GM13977 (cell line): Measurements from ENCODE around the gene KITLG.

ENCODE experiments used
- DNase-seq: peaks from one replicate; pipeline ENCODE4 v3.0.0; 2012; ENCODE audit warnings: low spot score
- in situ Hi-C: fragments of 300-500 bp; cut with MboI; formaldehyde crosslinking; loops from one replicate; pipeline ENCODE4 v1.12.0; 2022; ENCODE audit warnings: low sequenced_read_pairs, low pct_unique_long_range_greater_than_20kb, mixed read lengths, inconsistent platforms; ENCODE audit not compliant: unreplicated experiment
- TF ChIP-seq, protein P1 (sequence below): IDR thresholded peaks from 2 replicates; pipeline ENCODE4 v1.5.1; 2012; ENCODE audit warnings: mild to moderate bottlenecking, control low read depth; ENCODE audit not compliant: insufficient read depth; ENCODE audit errors: extremely low read depth, missing control alignments

Gene KITLG

DNA sequence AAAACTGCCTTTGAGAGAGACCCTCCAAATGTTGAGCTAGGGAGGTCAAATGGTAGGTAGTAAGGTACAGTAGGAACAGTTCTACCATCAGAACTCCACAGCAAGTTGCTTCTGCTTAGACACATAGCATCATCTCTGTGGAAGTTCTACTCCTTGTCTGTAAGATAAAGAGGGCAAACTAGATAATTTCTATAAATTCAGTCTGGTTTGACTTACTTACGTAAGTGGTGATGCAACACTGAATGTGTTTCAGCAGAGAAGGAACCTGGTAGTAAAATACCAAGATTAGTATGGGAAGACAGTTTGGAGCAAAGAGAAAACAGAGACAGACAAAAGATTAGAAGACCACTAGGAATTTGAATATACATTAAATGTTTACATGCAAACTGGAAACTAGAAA, 42.0 kb downstream of the KITLG start:
- TF ChIP-seq, protein P1, sequence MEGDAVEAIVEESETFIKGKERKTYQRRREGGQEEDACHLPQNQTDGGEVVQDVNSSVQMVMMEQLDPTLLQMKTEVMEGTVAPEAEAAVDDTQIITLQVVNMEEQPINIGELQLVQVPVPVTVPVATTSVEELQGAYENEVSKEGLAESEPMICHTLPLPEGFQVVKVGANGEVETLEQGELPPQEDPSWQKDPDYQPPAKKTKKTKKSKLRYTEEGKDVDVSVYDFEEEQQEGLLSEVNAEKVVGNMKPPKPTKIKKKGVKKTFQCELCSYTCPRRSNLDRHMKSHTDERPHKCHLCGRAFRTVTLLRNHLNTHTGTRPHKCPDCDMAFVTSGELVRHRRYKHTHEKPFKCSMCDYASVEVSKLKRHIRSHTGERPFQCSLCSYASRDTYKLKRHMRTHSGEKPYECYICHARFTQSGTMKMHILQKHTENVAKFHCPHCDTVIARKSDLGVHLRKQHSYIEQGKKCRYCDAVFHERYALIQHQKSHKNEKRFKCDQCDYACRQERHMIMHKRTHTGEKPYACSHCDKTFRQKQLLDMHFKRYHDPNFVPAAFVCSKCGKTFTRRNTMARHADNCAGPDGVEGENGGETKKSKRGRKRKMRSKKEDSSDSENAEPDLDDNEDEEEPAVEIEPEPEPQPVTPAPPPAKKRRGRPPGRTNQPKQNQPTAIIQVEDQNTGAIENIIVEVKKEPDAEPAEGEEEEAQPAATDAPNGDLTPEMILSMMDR, result no peak
- no peak for DNase-seq
- in situ Hi-C loops, result no loop called here

DNA sequence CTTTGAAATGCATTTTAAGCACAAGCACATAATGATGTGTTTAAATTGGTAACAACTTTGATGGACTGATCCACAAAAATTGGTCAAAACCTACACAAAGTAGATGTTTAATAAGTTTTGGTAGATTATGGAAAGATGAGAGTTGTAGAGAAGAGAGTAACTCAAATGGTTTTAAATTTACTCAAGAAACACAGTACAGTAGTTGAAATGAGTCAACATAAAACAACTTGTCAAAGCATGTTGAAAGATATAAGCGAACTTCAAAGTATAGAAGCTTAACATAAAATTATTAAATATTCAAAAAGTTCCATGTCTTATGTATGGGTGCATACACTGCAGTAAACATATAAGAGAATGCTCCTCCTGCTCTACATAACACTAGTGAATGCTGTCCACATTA, 49.4 kb downstream of the KITLG start:
- no peak for DNase-seq
- TF ChIP-seq, protein P1, result no peak

DNA sequence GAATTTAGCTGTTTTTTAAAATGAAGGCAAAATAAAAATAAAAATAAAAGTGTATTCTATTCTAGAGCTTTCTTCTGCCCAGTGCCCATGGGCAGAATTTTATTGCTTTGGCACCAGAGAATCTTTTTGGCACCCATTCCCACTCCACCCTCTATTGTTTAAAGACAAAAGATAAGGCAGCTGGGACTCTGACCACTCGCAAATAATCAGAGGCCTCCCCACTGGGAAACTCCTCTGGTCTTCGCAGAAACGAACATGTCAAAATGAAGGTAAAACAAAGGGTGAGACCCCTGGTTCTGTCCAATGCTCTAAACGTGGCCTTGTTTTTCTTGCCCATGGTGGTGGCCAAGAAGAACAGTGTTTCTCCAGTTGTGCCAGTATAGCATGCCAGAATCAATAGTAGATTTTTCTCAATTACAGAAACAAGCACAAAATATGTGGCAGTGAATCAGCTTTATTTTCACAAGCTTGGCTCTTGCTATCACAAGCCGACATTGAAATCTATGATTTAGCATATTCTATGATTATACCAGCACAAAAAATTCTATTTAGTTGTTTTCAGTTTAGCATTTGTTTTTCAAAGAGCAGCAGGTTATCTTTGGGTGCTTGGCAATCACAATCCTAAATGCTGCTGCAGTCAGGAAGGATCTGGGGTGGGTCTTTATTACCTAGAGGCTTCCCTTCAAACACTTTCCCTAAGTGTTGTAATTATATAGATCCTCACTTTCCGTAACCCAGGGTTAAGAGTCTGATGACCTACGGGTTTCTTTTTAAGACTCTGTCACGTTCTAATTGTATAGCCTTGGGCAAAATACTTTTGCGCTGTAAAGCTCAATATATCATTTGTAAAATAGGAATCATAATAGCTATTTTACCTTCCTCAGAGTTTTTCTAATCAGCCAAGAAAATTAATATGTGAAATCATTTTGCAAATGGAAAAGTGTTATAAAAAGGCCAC, 50.5 kb downstream of the KITLG start:
- no peak for DNase-seq
- in situ Hi-C loops, result no loop called here

More for the DNA sequence above, 49.4 kb downstream of the KITLG start:
- in situ Hi-C loops, result no loop called here

DNA sequence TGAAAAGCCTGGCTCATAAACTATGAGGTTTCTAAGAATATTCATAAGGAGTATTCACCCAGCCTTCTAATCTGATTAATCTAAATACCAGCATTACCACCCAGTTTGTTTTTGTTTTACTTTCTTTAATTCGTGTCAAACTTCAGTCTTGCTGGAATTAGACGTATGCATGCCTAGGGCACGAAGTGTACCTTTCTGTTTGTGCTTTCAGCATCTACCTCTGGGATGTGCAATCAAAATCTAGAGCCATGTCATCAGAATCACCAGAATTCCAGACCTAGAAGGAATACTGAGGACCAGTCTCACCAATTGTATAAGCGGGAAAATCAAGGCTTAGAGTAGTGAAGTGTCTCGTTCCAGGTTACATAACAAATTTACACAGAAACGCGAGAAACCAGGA, 57.3 kb downstream of the KITLG start:
- TF ChIP-seq, protein P1, result no peak
- DNase-seq, result no peak
- in situ Hi-C loops, result no loop called here

More for the DNA sequence above, 50.5 kb downstream of the KITLG start:
- TF ChIP-seq, protein P1, result no peak

DNA sequence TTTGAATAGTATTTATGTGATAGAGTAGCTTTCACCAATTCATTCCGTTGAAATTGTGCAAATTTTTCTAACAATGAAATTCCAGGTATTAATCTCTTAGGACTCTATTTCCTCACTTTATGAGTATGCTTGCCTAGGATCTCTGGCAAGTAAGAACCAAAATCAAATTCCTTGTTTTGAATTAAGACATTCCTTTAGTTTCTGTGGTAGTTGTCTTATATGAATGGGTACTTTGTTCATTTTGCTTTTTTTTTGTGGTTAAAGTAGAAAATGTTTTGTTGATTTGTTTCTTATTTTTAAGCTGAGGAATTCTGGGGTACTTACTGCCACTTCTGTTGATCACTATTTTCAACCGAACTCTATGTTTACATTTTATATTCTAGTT, 59.8 kb downstream of the KITLG start:
- TF ChIP-seq, protein P1, result no peak
- no peak for DNase-seq
- in situ Hi-C loops, result no loop called here

DNA sequence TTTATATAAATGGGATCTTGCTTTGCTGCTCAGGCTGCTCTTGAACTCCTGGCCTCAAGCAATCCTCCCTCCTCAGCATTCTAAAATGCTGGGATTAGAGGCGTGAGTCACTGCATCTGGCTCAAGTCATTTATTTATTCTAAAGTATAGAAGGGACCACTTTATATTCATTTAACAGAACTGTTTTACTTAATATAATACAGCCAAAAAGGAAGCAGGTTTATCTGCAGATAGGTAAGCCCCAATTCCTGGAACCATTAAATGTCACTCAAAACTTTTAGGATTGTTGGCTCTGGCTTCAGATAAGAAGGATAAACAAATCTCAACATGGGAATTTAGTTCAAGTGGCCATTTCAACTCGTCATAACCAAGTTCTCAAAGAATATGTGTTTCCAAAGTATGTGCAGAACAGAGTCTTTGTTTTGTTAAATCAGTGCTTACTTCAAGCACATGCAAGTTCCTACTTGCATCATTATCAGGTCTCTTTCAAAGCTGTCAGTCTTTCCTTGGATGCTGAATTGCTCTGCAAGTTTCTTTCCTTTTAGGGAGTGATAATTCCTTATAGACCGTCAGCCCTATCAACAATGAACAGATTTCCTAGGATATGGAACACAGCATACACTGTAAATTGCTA, 60.4 kb downstream of the KITLG start:
- in situ Hi-C loops, result no loop called here
- TF ChIP-seq, protein P1, result no peak

More for the DNA sequence above, 60.4 kb downstream of the KITLG start:
- DNase-seq, result no peak
